GM21576 (cell line): Measurements from ENCODE around the gene TMEM151A.
"Not testable (repeated sequence)": the region's sequence is repeated elsewhere in the genome, so short reads cannot be mapped to it uniquely, and the experiment has no call there.

ENCODE experiments used
- ATAC-seq: cut with Tn5 transposase; IDR thresholded peaks from one replicate; pipeline ENCODE4 v1.9.1; 2021; ENCODE audit warnings: mild to moderate bottlenecking, moderate library complexity; ENCODE audit not compliant: unreplicated experiment

Gene TMEM151A

GRCh38 chr11:66297610-66298009, 5.9 kb downstream of the TMEM151A start:
- ATAC-seq: no peak

GRCh38 chr11:66299186-66299585, 7.5 kb downstream of the TMEM151A start:
- no peak for ATAC-seq

- no peak for ATAC-seq
Observed at GRCh38 chr11:66302656-66303055, 11.0 kb downstream of the TMEM151A start.

GRCh38 chr11:66309475-66309874, 17.8 kb downstream of the TMEM151A start:
- no peak for ATAC-seq

GRCh38 chr11:66310324-66310723, 18.6 kb downstream of the TMEM151A start:
- ATAC-seq: no peak

GRCh38 chr11:66310803-66311440, 19.2 kb downstream of the TMEM151A start:
- not testable (repeated sequence) for ATAC-seq

- no peak for ATAC-seq
Observed at GRCh38 chr11:66311470-66311964, 19.8 kb downstream of the TMEM151A start.

GRCh38 chr11:66311965-66312548, 20.4 kb downstream of the TMEM151A start:
- ATAC-seq: peak; percentile 64

- peak; percentile 63 for ATAC-seq
Observed at GRCh38 chr11:66312549-66313320, 21.0 kb downstream of the TMEM151A start.

- no peak for ATAC-seq
Observed at GRCh38 chr11:66313321-66314185, 21.9 kb downstream of the TMEM151A start.

GRCh38 chr11:66314186-66314501, 22.4 kb downstream of the TMEM151A start:
- ATAC-seq: no peak

- ATAC-seq: no peak
Observed at GRCh38 chr11:66314561-66315497, 23.1 kb downstream of the TMEM151A start.

- no peak for ATAC-seq
Observed at GRCh38 chr11:66315498-66315885, 23.8 kb downstream of the TMEM151A start.

GRCh38 chr11:66315921-66316811, 24.5 kb downstream of the TMEM151A start:
- ATAC-seq: no peak

- no peak for ATAC-seq
Observed at GRCh38 chr11:66316849-66317251, 25.2 kb downstream of the TMEM151A start, which contains the start of gene CD248. Gene CD248 (minus strand): TSS chr11:66317044. CDS start chr11:66317027, 17 bp downstream.

GRCh38 chr11:66317322-66317722, 25.6 kb downstream of the TMEM151A start:
- ATAC-seq: no peak

GRCh38 chr11:66317723-66318599, 26.3 kb downstream of the TMEM151A start:
- no peak for ATAC-seq

GRCh38 chr11:66318600-66318970, 26.9 kb downstream of the TMEM151A start:
- no peak for ATAC-seq
